Right lobe of liver (tissue), 4 donors: ENCODE results near the gene DCTN5.

Experiments
- POLR2A ChIP-seq: fragments of 450-650 bp; IDR thresholded peaks from one replicate; pipeline ENCODE4 v1.6.1; 2017; ENCODE audit warnings: antibody characterized with exemption, mild to moderate bottlenecking
- TF ChIP-seq, protein P1 (sequence below), 4 donors: fragments of 200-600 bp in 3 of 4; fragments of 450-650 bp in 1 of 4; IDR thresholded peaks; one replicate each; pipeline versions ENCODE4 v1.5.1 to v1.8.0; 2016 to 2022; ENCODE audit warnings: antibody characterized with exemption in 4 of 4, mild to moderate bottlenecking in 2 of 4
- donor health status: DM: no; HTN: no; CAD: no.
- donor health status: DM: no; HTN: no; CAD: no.
- donor health status: DM: no; HTN: yes; CAD: no.

DNA sequence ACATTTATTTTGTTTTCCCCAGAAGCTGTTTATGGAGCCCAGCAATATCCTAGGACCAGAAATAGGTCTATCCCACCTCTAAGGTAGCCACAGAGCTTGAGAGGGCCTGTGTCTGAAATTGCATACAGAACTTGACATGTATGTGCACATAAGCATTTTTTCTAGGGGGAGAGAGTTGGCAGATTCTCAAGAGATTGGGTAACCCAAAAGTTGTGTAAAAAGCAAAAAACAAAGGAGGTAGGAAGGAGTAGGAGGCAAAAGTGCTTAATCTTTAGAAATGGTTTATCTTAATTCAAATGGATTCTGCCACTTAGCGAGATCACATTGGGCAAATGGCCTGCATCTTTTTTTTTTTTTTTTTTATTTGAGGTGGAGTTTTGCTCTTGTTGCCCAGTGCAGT lies 40.9 kb downstream of the DCTN5 start:
- TF ChIP-seq, protein P1, sequence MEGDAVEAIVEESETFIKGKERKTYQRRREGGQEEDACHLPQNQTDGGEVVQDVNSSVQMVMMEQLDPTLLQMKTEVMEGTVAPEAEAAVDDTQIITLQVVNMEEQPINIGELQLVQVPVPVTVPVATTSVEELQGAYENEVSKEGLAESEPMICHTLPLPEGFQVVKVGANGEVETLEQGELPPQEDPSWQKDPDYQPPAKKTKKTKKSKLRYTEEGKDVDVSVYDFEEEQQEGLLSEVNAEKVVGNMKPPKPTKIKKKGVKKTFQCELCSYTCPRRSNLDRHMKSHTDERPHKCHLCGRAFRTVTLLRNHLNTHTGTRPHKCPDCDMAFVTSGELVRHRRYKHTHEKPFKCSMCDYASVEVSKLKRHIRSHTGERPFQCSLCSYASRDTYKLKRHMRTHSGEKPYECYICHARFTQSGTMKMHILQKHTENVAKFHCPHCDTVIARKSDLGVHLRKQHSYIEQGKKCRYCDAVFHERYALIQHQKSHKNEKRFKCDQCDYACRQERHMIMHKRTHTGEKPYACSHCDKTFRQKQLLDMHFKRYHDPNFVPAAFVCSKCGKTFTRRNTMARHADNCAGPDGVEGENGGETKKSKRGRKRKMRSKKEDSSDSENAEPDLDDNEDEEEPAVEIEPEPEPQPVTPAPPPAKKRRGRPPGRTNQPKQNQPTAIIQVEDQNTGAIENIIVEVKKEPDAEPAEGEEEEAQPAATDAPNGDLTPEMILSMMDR (IDR thresholded peaks at IDR 0.05) = no peak
- no peak for TF ChIP-seq POLR2A
